H9 (cell line): ENCODE measurements around the gene SUV39H1. TPM values are rescaled to one million over a fixed set of nuclear protein-coding genes. Genes with fewer than 3 reads are reported as not detected.

Experiments
- DNase-seq: peaks from one replicate; pipeline ENCODE4 v3.0.0-alpha.2; 2017
- H2AFZ ChIP-seq: one replicate; pipeline ENCODE4 v1.6.1; 2013; ENCODE audit warnings: mild to moderate bottlenecking, low read length, control low read depth, moderate library complexity
- H2AK5ac ChIP-seq: 2 replicates; pipeline ENCODE4 v1.6.1; 2013; ENCODE audit warnings: low read length, control low read depth, mixed read lengths; ENCODE audit not compliant: insufficient read length
- H2BK120ac ChIP-seq: one replicate; pipeline ENCODE4 v1.6.1; 2013; ENCODE audit warnings: low read depth, mild to moderate bottlenecking, low read length, control low read depth, inconsistent platforms; ENCODE audit not compliant: poor library complexity, severe bottlenecking
- H2BK12ac ChIP-seq: 2 replicates; pipeline ENCODE4 v1.6.1; 2013; ENCODE audit warnings: low read length, control low read depth, mixed read lengths, low read depth; ENCODE audit not compliant: insufficient read length
- H2BK15ac ChIP-seq: 2 replicates; pipeline ENCODE4 v1.6.1; 2013; ENCODE audit warnings: low read depth, low read length, control low read depth
- H2BK20ac ChIP-seq: one replicate; pipeline ENCODE4 v1.6.1; 2013; ENCODE audit warnings: low read depth, mild to moderate bottlenecking, low read length, control low read depth, inconsistent platforms; ENCODE audit not compliant: poor library complexity, severe bottlenecking
- H2BK5ac ChIP-seq: 2 replicates; pipeline ENCODE4 v1.6.1; 2013; ENCODE audit warnings: low read length, control low read depth, mixed read lengths; ENCODE audit not compliant: insufficient read length
- H3K14ac ChIP-seq: 2 replicates; pipeline ENCODE4 v1.6.1; 2013; ENCODE audit warnings: low read length, control low read depth; ENCODE audit not compliant: insufficient read depth
- H3K18ac ChIP-seq: 2 replicates; pipeline ENCODE4 v1.6.1; 2013; ENCODE audit warnings: low read depth, mild to moderate bottlenecking, mixed read lengths, low read length, control low read depth; ENCODE audit not compliant: insufficient read length
- H3K23ac ChIP-seq: 2 replicates; pipeline ENCODE4 v1.6.1; 2013; ENCODE audit warnings: low read length, control low read depth, mixed read lengths, low read depth; ENCODE audit not compliant: insufficient read length
- H3K23me2 ChIP-seq: 2 replicates; pipeline ENCODE4 v1.6.1; 2013; ENCODE audit warnings: low read depth, mild to moderate bottlenecking, mixed read lengths, low read length, control low read depth; ENCODE audit not compliant: insufficient read length, poor library complexity, severe bottlenecking
- H3K27ac ChIP-seq: 2 replicates; pipeline ENCODE4 v1.5.1; 2013; ENCODE audit warnings: low read length, control low read depth, mixed read lengths, low read depth; ENCODE audit not compliant: insufficient read length
- H3K27me3 ChIP-seq: 2 replicates; pipeline ENCODE4 v1.6.1; 2013; ENCODE audit warnings: low read length, control low read depth, inconsistent platforms; ENCODE audit not compliant: insufficient read depth
- H3K4ac ChIP-seq: 2 replicates; pipeline ENCODE4 v1.6.1; 2013; ENCODE audit warnings: low read depth, mild to moderate bottlenecking, control low read depth, inconsistent platforms, low read length, moderate library complexity
- H3K4me1 ChIP-seq: 2 replicates; pipeline ENCODE4 v1.6.1; 2013; ENCODE audit warnings: low read length, control low read depth, inconsistent platforms; ENCODE audit not compliant: insufficient read depth
- H3K4me2 ChIP-seq: 2 replicates; pipeline ENCODE4 v1.6.1; 2013; ENCODE audit warnings: low read length, control low read depth, mixed read lengths; ENCODE audit not compliant: insufficient read length, insufficient read depth
- H3K56ac ChIP-seq: 2 replicates; pipeline ENCODE4 v1.6.1; 2013; ENCODE audit warnings: low read depth, mild to moderate bottlenecking, mixed read lengths, low read length, control low read depth; ENCODE audit not compliant: insufficient read length
- H3K79me1 ChIP-seq: 2 replicates; pipeline ENCODE4 v1.6.1; 2013; ENCODE audit warnings: low read depth, mild to moderate bottlenecking, moderate library complexity, low read length, control low read depth, inconsistent platforms; ENCODE audit not compliant: insufficient read depth, poor library complexity, severe bottlenecking
- H3K79me2 ChIP-seq: 2 replicates; pipeline ENCODE4 v1.6.1; 2013; ENCODE audit warnings: low read length, control low read depth, inconsistent platforms; ENCODE audit not compliant: insufficient read depth
- H3K9ac ChIP-seq: 2 replicates; pipeline ENCODE4 v1.6.1; 2013; ENCODE audit warnings: low read length, control low read depth, mixed read lengths; ENCODE audit not compliant: insufficient read length; ENCODE audit errors: extremely low read depth
- H3K9me3 ChIP-seq: one replicate; pipeline ENCODE4 v1.6.1; 2013; ENCODE audit warnings: low read depth, low read length, inconsistent platforms; ENCODE audit not compliant: control insufficient read depth
- H3T11ph ChIP-seq: one replicate; pipeline ENCODE4 v1.6.1; 2013; ENCODE audit warnings: mild to moderate bottlenecking, low read length, control low read depth, inconsistent platforms
- H4K20me1 ChIP-seq: one replicate; pipeline ENCODE4 v1.6.1; 2013; ENCODE audit not compliant: control insufficient read depth, insufficient read length, insufficient read depth
- H4K5ac ChIP-seq: 2 replicates; pipeline ENCODE4 v1.6.1; 2013; ENCODE audit warnings: low read depth, mild to moderate bottlenecking, mixed read lengths, low read length, control low read depth; ENCODE audit not compliant: insufficient read length
- H4K8ac ChIP-seq: replicated peaks from 2 replicates; pipeline ENCODE4 v1.6.1; 2013; ENCODE audit warnings: low read length, control low read depth, mixed read lengths, low read depth; ENCODE audit not compliant: insufficient read length
- H4K91ac ChIP-seq: 2 replicates; pipeline ENCODE4 v1.6.1; 2013; ENCODE audit warnings: low read depth, mild to moderate bottlenecking, moderate library complexity, mixed read lengths, low read length, control low read depth; ENCODE audit not compliant: insufficient read length
- H3K27ac Mint-ChIP-seq, 3 experiments: 2 replicates in 2 of 3; 3 replicates in 1 of 3; pipeline ENCODE4 v1.8.0; 2020 to 2021; ENCODE audit warnings: mixed read lengths in 3 of 3, mild to moderate bottlenecking in 1 of 3, moderate library complexity in 1 of 3
- H3K27me3 Mint-ChIP-seq: 2 replicates; pipeline ENCODE4 v1.8.0; 2021; ENCODE audit warnings: low read depth, mild to moderate bottlenecking, moderate library complexity, mixed read lengths
- H3K36me3 Mint-ChIP-seq, 3 experiments: 2 replicates in 2 of 3; 3 replicates in 1 of 3; pipeline ENCODE4 v1.8.0; 2020 to 2021; ENCODE audit warnings: low read depth in 3 of 3, mixed read lengths in 3 of 3; ENCODE audit not compliant: insufficient read depth in 1 of 3
- H3K4me1 Mint-ChIP-seq, 2 experiments: 2 replicates each; pipeline ENCODE4 v1.8.0; 2020; ENCODE audit warnings: mixed read lengths in 2 of 2
- H3K4me3 Mint-ChIP-seq, 2 experiments: 2 replicates in 1 of 2; 3 replicates in 1 of 2; pipeline ENCODE4 v1.8.0; 2020 to 2021; ENCODE audit warnings: mild to moderate bottlenecking in 2 of 2, mixed read lengths in 2 of 2, moderate library complexity in 1 of 2
- H3K9me3 Mint-ChIP-seq, 2 experiments: 2 replicates in 1 of 2; 3 replicates in 1 of 2; pipeline ENCODE4 v1.8.0; 2020; ENCODE audit warnings: mild to moderate bottlenecking in 2 of 2, mixed read lengths in 2 of 2, moderate library complexity in 1 of 2
- CTCF ChIP-seq: fragments of 200-600 bp; sonication (generic); conservative IDR thresholded peaks from 3 replicates; pipeline ENCODE4 v1.8.0; 2021; ENCODE audit warnings: antibody characterized with exemption, mild to moderate bottlenecking
- WGBS: extraction: QIAGEN DNeasy Blood & Tissue Kit; methylation state at CpG from one replicate; pipeline ENCODE4 v1.1.7; 2013; ENCODE audit warnings: missing lambda C conversion rate, low lambda C conversion rate, mixed read lengths; ENCODE audit not compliant: insufficient read length; ENCODE audit errors: extremely low coverage; 5-methylcytosine and 5-hydroxymethylcytosine counted together
- total RNA-seq: library from RNA; stranded (reverse); gene quantifications from 2 replicates; pipeline ENCODE4 v1.2.1, GENCODE V29; 2021

Gene SUV39H1
- total RNA-seq, 1 experiment from 2014 or later: 16.2 TPM

GRCh38 chrX:48715072-48715471 lies 18.5 kb downstream of the SUV39H1 start:
- Mint-ChIP-seq H3K4me3 (no peak overlapping the region), H3K27ac (no peak overlapping the region), H3K4me1 (no peaks in the 10 kb centered on the region), H3K9me3 (peaks cover 77 to 78% of the 10 kb centered on the region in 2 experiments), H3K27me3 (peaks cover 48% of the 10 kb centered on the region), H3K36me3 (peaks cover 0 to 4% (median 2%) of the 10 kb centered on the region in 3 experiments; a peak in 4 of 7 replicates)
- Histone ChIP-seq H3K4me1 (no peaks in the 10 kb centered on the region), H3K79me2 (no peaks in the 10 kb centered on the region), H2AK5ac (no peak overlapping the region), H3K18ac (no peak overlapping the region), H3K27me3 (no peaks in the 10 kb centered on the region; the same call in 1 of the 2 replicates), H3T11ph (no peak overlapping the region), H2BK5ac (no peak overlapping the region), H2BK12ac (no peak overlapping the region), H2AFZ (no peak overlapping the region), H3K4me2 (no peak overlapping the region), H4K20me1 (no peaks in the 10 kb centered on the region), H3K56ac (peak overlapping the region; percentile 62), H3K4ac (no peak overlapping the region), H2BK20ac (no peak overlapping the region), H3K23ac (no peak overlapping the region), H3K14ac (no peak overlapping the region), H3K9me3 (peaks cover 50% of the 10 kb centered on the region), H4K5ac (no peak overlapping the region), H4K91ac (no peak overlapping the region), H4K8ac (no peak overlapping the region), H3K79me1 (no peaks in the 10 kb centered on the region), H3K27ac (no peak overlapping the region), H3K23me2 (no peaks in the 10 kb centered on the region), H2BK120ac (no peak overlapping the region), H3K9ac (no peak overlapping the region), H2BK15ac (no peak overlapping the region)
- no peak for DNase-seq
- no CpG with 5 or more reads among the region's 2 CpGs for WGBS
- no peak for TF ChIP-seq CTCF
